ENCODE measurements around the gene ERF. TPM values are rescaled to one million over a fixed set of nuclear protein-coding genes. Genes with fewer than 3 reads are reported as not detected.

Gene ERF
- total RNA-seq, 1 donor from 2014 or later = 58.4 TPM

DNA sequence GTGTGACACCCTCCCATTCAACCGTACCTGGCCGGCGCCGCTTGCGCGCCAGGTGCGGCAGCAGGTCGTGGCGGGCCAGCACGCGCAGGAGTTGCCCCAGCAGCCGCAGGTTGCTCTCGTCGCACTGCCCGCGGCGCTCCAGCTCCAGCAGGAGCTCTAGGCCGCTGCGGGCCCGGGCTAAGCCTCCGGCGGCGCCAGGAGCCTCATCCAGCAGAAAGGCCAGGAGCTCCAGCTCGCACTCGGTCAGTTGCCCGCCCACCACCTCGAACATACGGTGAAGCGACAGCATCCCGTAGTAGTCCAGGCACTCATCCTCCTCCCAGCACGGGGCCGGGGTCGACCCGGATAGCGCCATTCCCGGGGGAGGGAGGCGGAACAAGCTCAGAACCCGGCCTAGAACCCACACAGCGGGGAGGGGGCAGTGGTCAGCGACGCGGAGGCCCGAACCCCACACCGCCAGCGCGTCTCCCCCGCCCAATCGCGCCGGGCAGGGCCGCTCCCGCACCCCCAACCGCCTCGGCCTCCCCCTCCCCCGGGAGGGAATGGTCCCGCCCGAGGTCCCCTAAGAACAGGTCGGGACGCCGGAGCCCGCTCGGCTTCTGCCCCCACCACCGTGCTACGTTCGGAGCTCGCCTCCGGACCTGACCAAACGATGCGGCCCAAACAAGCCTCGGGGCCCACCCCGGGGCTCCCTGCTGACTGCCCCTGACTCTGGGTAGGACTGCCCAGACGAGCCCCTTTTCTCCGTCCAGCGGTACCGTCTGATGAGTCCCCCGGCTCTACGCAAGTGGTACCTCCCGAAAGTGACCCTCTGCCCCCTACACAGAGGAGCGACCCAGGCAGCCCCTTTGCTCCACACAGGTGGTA, 38.0 kb downstream of the ERF start:
- intact Hi-C loops (cut with micrococcal nuclease) = loop anchor here (1.0 to 2.0 kb wide), 3 partner anchors 16 to 94 kb away; partner anchors contain the start of gene CIC
- Mint-ChIP-seq H3K27ac (peak overlapping the region; percentile 95), H3K27me3 (ENCODE audit: low read depth) (no peaks in the 10 kb centered on the region), H3K9me3 (no peaks in the 10 kb centered on the region), H3K4me1 (ENCODE audit: low read depth) (peaks cover 52% of the 10 kb centered on the region), H3K36me3 (ENCODE audit: low read depth) (peaks cover 37% of the 10 kb centered on the region), H3K4me3 (ENCODE audit: low read depth) (peak overlapping the region; percentile 91)
- DNase-seq (ENCODE audit: low spot score) = peak; percentile 27

DNA sequence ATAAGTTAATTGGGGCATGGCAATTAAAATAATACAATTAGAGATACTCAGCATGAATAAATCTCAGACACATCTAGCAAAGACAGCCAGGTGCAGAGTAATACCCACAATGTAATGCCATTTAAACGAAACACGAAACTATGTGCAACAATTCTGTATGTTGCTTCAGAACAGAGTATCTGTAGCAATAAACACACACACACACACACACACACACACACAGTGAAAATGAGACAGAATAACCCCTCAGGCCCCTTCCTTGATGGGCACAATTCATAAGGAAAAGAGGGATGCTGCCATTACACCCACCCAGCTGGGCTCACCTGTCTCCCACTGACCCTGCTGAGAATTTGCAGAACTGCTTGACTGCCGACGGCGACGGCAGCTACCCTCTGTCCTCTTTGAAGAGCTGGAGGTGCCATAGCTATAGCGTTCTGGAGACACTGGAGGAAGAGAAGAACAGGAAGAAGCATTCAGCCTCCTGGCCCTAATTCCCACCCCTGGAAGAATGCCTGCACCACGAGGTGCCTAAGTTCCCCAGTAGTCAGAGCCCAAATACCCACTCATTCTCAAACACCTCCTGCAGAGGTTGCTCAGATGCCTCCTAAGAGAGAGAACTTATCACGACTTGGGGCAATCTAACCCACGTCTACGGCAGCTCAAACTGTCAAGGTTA, 40.0 kb downstream of the ERF start:
- no peak overlapping the region for H3K27ac Mint-ChIP-seq
- H3K4me3 Mint-ChIP-seq (ENCODE audit: low read depth) = peak overlapping the region; percentile 91
- no peak for DNase-seq (ENCODE audit: low spot score)
- no peaks in the 10 kb centered on the region for H3K27me3 Mint-ChIP-seq (ENCODE audit: low read depth)
- H3K4me1 Mint-ChIP-seq (ENCODE audit: low read depth) = peaks cover 48% of the 10 kb centered on the region
- intact Hi-C loops (cut with micrococcal nuclease) = no loop called here
- H3K9me3 Mint-ChIP-seq = no peaks in the 10 kb centered on the region
- H3K36me3 Mint-ChIP-seq (ENCODE audit: low read depth) = peaks cover 32% of the 10 kb centered on the region

DNA sequence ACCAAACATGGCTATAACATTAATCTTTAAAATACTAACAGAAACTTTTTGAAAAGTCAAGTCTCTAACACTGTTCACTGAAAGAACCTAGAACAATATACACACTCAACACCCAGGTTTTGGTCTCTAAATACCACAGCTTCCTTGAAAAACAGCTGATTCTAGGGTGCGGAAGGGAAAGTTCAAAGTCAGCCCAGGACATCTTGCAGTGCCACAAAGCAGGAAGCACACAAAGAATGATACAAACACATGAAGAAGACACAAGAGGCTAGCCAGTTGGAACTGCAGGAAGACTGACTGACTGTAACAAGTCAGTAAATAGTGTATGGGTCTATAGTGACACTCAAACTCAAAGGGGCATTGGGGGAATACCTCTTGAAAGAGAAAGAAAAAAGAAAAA, 42.0 kb downstream of the ERF start:
- intact Hi-C loops (cut with micrococcal nuclease) = no loop called here

DNA sequence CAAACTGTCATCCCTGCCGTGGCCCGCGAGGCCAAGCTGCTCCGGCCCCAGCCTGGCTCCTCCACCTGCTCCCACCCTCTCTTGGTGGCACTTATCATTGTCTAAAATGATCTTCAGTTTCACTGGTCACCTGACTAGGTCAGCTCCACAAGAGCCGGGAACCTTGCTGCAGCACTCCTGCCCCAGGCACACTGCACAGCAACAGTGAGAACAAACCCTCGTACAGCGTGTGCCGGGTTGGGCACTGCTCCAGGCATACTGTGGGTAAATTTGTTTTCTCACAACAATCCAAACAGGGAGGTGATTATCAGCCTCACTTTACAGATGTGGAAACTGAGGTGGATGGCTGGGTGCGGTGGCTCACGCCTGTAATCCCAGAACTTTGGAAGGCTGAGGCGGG, 46.3 kb downstream of the ERF start:
- intact Hi-C loops (cut with micrococcal nuclease) = no loop called here
- no peak overlapping the region for H3K27ac Mint-ChIP-seq
- no peaks in the 10 kb centered on the region for H3K9me3 Mint-ChIP-seq
- H3K36me3 Mint-ChIP-seq (ENCODE audit: low read depth) = peaks cover 73% of the 10 kb centered on the region
- no peaks in the 10 kb centered on the region for H3K27me3 Mint-ChIP-seq (ENCODE audit: low read depth)
- H3K4me1 Mint-ChIP-seq (ENCODE audit: low read depth) = peaks cover 29% of the 10 kb centered on the region
- DNase-seq (ENCODE audit: low spot score) = no peak
- H3K4me3 Mint-ChIP-seq (ENCODE audit: low read depth) = no peak overlapping the region

More for the DNA sequence above, 42.0 kb downstream of the ERF start:
- Mint-ChIP-seq H3K36me3 (ENCODE audit: low read depth) (peaks cover 51% of the 10 kb centered on the region), H3K4me3 (ENCODE audit: low read depth) (no peak overlapping the region), H3K27me3 (ENCODE audit: low read depth) (no peaks in the 10 kb centered on the region), H3K9me3 (no peaks in the 10 kb centered on the region), H3K27ac (peak overlapping the region; percentile 40), H3K4me1 (ENCODE audit: low read depth) (peaks cover 42% of the 10 kb centered on the region)
- DNase-seq (ENCODE audit: low spot score) = no peak

DNA sequence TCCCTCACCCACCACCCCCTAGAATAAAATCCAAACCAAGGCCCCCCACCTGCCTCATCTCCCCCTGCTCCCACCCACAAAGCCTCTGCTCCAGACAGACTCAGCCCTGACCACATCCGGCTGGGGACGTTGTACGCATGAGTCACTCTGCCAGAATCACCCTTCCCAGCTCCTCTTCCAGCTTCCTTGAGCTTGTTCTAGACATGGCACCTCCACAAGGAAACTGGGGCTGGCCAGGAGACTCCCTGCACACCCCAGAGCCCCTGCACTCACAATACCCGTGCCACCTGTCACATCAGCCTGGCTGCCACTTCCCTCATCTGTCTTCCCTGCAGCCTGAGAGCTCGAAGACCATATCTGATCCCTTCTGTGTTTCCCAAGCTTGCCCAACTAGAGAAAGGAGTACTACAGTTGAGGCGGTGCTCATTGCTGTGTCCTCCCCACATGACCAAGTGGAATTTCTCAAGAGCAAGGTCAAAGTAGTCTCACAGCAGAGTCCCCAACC, 47.1 kb downstream of the ERF start:
- Mint-ChIP-seq H3K27ac (peak overlapping the region; percentile 66), H3K9me3 (no peaks in the 10 kb centered on the region), H3K36me3 (ENCODE audit: low read depth) (peaks cover 73% of the 10 kb centered on the region), H3K4me1 (ENCODE audit: low read depth) (peaks cover 28% of the 10 kb centered on the region), H3K4me3 (ENCODE audit: low read depth) (no peak overlapping the region), H3K27me3 (ENCODE audit: low read depth) (no peaks in the 10 kb centered on the region)
- DNase-seq (ENCODE audit: low spot score) = no peak
- intact Hi-C loops (cut with micrococcal nuclease) = no loop called here

DNA sequence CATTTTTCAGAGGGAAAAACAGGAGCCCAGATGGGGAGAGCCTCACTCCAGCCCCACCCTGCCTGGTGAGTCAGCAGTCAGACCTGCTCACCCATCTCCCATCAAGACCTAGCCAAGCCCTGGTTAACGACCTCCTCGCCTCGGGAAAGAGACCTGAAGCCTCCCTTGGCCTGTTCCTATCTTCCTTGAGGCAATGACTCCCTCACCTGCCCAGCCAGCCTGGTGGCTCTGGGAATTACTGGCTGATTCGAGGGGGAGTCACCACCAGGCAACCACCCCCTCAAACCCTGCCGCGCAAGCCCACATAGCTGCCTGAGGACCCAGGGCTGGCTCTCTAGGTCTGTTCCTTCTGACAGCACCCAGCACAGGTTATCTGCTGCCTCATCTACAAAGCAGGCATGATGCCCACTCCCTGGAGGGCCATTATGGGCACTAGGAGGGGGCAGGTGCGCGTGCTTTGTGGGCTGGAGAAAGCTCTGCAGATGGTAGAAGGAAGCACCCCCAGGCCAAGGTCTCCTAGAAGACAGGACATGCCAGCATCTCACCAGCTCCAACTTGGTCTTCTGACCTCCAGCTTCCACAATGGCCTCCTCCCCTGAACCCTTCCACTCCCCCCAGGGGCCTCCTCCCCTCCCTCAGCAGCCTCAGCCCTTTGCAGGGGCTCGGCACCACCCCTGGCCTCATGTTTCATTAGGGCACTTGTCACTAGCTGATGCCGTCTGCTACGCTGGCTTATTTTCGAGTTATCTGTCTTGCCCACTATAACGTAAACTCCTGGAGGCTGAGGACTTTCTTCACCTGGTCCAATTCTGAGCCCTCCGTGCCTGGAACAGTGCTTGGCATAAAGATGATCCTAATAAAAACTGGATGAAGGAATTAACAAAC, 47.8 kb downstream of the ERF start:
- no peak for DNase-seq (ENCODE audit: low spot score)
- intact Hi-C loops (cut with micrococcal nuclease) = no loop called here
- Mint-ChIP-seq H3K4me1 (ENCODE audit: low read depth) (peaks cover 30% of the 10 kb centered on the region), H3K27me3 (ENCODE audit: low read depth) (no peaks in the 10 kb centered on the region), H3K36me3 (ENCODE audit: low read depth) (peaks cover 73% of the 10 kb centered on the region), H3K9me3 (no peaks in the 10 kb centered on the region), H3K27ac (peak overlapping the region; percentile 66), H3K4me3 (ENCODE audit: low read depth) (no peak overlapping the region)

DNA sequence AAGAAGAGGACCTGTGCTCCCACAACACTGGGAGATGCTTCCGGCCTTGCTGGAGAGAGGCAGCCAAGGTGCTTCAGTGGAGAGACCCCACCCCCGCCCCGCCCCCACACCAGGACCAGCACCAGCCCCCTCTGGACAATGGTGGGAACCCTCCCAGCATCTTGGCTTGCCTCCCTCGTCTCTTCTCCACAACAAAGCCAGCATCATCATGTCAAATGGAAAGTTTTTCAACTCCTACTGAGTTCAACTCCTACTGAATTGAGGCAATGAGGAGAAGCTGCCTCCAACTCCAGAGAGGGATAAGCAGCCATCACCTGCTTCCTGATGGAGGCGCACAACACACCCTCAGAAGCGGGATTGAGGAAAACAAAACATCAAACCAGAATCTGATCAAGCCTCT, 50.3 kb downstream of the ERF start:
- H3K4me1 Mint-ChIP-seq (ENCODE audit: low read depth) = peaks cover 49% of the 10 kb centered on the region
- intact Hi-C loops (cut with micrococcal nuclease) = loop anchor here (5.0 kb wide), 1 partner anchor 93 kb away; no protein-coding TSS in a partner anchor
- H3K4me3 Mint-ChIP-seq (ENCODE audit: low read depth) = no peak overlapping the region
- H3K27me3 Mint-ChIP-seq (ENCODE audit: low read depth) = no peaks in the 10 kb centered on the region
- H3K27ac Mint-ChIP-seq = peak overlapping the region; percentile 14
- no peak for DNase-seq (ENCODE audit: low spot score)
- no peaks in the 10 kb centered on the region for H3K9me3 Mint-ChIP-seq
- H3K36me3 Mint-ChIP-seq (ENCODE audit: low read depth) = peaks cover 89% of the 10 kb centered on the region

DNA sequence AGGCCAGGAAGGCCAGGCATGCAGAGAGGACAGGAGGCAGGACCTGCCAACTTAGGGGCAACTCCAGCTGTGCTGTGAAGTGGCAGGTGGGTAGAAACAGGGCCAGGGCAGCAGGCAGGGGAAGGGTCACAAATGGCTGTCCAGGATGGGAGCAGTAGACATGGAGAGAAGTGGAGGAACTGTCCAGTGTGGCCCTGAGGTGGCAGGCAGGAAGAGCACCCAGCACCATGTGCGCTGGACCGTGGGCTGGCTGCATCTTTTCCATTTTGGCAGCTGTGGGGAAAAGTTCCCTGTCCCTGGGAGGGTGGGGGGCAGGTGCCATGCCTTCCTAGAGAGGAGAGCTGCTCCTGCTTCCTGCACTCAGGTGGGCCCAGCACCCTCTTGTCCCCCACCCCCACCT, 51.2 kb downstream of the ERF start:
- DNase-seq (ENCODE audit: low spot score) = no peak
- Mint-ChIP-seq H3K9me3 (no peaks in the 10 kb centered on the region), H3K4me1 (ENCODE audit: low read depth) (peaks cover 59% of the 10 kb centered on the region), H3K36me3 (ENCODE audit: low read depth) (peaks cover 88% of the 10 kb centered on the region), H3K27me3 (ENCODE audit: low read depth) (no peaks in the 10 kb centered on the region), H3K27ac (peak overlapping the region; percentile 64), H3K4me3 (ENCODE audit: low read depth) (no peak overlapping the region)
- intact Hi-C loops (cut with micrococcal nuclease) = loop anchor here (5.0 kb wide), 1 partner anchor 94 kb away; no protein-coding TSS in a partner anchor

DNA sequence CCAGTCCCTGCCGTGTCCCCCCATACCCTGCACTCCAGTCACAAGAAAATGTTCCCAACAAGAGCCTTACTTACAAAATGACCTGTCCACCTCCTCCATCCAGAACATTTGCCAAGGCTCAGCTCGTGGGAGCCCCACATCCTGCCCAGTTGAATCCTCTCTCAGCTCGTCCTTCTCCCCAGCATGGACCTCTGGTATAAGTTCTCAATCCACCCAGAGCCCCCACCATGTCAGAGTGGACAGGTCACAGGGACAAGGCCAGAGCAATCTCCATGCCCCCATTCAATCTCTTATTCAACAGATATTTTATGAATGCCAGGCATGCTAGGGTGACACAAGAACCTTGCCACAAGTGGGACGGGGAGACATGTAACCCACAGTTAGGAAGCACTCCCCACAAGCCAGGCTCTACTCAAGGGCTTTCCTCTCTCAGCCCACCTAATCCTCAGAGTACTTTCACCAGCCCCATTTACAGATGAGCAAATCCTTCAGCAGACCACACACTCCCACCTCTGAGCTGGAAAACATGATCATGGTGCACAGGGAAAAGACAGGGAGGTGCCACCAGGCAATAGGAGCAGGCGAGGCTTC, 52.5 kb downstream of the ERF start:
- H3K4me1 Mint-ChIP-seq (ENCODE audit: low read depth) = peaks cover 56% of the 10 kb centered on the region
- H3K27me3 Mint-ChIP-seq (ENCODE audit: low read depth) = no peaks in the 10 kb centered on the region
- intact Hi-C loops (cut with micrococcal nuclease) = loop anchor here (5.0 kb wide), 1 partner anchor 95 kb away; no protein-coding TSS in a partner anchor
- peaks cover 81% of the 10 kb centered on the region for H3K36me3 Mint-ChIP-seq (ENCODE audit: low read depth)
- H3K9me3 Mint-ChIP-seq = no peaks in the 10 kb centered on the region
- H3K4me3 Mint-ChIP-seq (ENCODE audit: low read depth) = peak overlapping the region; percentile 69
- H3K27ac Mint-ChIP-seq = peak overlapping the region; percentile 94
- DNase-seq (ENCODE audit: low spot score) = no peak

DNA sequence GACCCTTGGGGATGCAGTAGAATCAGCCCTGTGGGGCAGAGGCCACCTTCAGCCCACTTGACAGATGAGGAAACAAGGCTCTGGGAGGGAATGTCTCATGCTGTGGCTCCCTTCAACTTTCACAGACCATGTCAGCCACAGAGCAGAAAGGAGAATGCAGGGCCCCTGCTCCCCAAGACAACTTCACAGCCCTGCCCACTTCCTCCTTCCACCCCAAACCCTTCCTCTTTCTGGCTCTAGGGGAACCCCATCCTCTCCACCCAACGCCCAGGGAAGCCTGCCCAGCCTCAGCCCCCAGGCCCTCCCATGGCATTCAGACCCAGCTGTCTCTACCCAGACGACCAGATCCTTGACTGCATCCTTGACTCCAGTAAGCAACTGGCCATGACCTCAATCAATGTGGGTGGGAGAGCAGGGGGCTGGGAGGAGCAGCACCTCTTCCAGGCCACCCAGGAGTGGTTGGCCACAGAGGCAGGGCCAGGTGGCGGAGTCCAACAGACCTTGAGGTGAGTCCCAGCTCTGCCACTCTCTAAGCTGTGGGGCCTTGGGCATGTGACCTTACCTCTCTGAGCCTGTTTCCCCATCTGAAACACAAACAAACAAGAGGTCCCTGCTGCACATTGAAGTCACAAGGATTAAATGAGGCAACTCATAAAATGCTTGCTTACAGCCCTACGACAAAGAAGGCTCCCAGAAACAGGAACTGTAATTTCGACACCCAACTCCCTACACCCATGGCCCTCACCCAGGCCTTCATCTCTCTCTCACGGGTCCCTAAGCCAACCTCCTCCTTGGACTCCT, 53.2 kb downstream of the ERF start:
- peaks cover 59% of the 10 kb centered on the region for H3K4me1 Mint-ChIP-seq (ENCODE audit: low read depth)
- H3K36me3 Mint-ChIP-seq (ENCODE audit: low read depth) = peaks cover 83% of the 10 kb centered on the region
- no peaks in the 10 kb centered on the region for H3K9me3 Mint-ChIP-seq
- H3K27ac Mint-ChIP-seq = peak overlapping the region; percentile 94
- peak overlapping the region; percentile 69 for H3K4me3 Mint-ChIP-seq (ENCODE audit: low read depth)
- no peaks in the 10 kb centered on the region for H3K27me3 Mint-ChIP-seq (ENCODE audit: low read depth)
- intact Hi-C loops (cut with micrococcal nuclease) = loop anchor here (1.0 to 5.0 kb wide), 2 partner anchors 16 to 96 kb away; partner anchors contain the start of gene DEDD2
- peak; percentile 46 for DNase-seq (ENCODE audit: low spot score)

DNA sequence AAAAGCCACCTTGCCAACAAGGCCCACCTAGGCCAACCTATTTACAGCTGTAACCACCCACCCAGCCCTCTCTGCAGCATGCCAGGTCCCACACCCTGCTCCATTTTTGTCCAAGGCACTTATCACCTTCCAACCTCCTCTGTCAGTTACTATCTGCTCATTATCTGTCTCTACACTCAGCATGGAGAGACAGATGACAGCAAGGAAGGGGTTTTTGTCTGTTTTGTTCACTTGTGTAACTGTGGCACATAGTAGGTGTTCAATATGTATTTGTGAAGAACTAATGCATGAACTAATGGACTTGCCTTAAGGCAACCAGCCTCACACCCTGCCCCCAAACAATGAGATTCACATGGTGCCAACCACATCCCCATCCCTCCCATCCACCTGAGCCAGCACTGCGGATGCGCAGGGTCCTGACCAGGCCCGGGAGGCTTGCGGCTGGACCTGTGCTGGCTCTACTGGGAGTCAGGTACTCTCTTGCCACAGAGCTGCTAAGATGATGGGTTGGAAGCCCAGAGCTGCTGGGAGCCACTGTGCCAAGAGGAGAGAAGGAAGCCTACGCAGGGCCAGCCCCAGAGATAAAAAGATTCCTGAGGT, 54.7 kb downstream of the ERF start:
- Mint-ChIP-seq H3K9me3 (no peaks in the 10 kb centered on the region), H3K4me1 (ENCODE audit: low read depth) (peaks cover 58% of the 10 kb centered on the region), H3K27ac (peak overlapping the region; percentile 94), H3K36me3 (ENCODE audit: low read depth) (peaks cover 79% of the 10 kb centered on the region), H3K27me3 (ENCODE audit: low read depth) (no peaks in the 10 kb centered on the region), H3K4me3 (ENCODE audit: low read depth) (peak overlapping the region; percentile 77)
- intact Hi-C loops (cut with micrococcal nuclease) = loop anchor here (5.0 kb wide), 1 partner anchor 97 kb away; no protein-coding TSS in a partner anchor
- no peak for DNase-seq (ENCODE audit: low spot score)

Data from activated T-helper 2 cell treated with anti-CD3 and anti-CD28 coated beads, Interferon-gamma antibody, Interleukin-2, Interleukin-4, amounts not matched to agents 10 μg/mL and 5 μg/mL and 100 μg/mL, durations not matched to agents 14 hours and 24 hours and 36 hours (primary cell).